HG03432 (cell line): ENCODE data around the gene CSGALNACT2.

Source experiments
- ATAC-seq: cut with Tn5 transposase; IDR thresholded peaks from one replicate; pipeline ENCODE4 v1.9.1; 2021; ENCODE audit warnings: mild to moderate bottlenecking, moderate library complexity; ENCODE audit not compliant: unreplicated experiment

Gene CSGALNACT2

GRCh38 chr10:43111921-43112607 is 26.2 kb upstream of the CSGALNACT2 start:
- ATAC-seq, result no peak

GRCh38 chr10:43112608-43112961 is 25.7 kb upstream of the CSGALNACT2 start:
- no peak for ATAC-seq

DNA sequence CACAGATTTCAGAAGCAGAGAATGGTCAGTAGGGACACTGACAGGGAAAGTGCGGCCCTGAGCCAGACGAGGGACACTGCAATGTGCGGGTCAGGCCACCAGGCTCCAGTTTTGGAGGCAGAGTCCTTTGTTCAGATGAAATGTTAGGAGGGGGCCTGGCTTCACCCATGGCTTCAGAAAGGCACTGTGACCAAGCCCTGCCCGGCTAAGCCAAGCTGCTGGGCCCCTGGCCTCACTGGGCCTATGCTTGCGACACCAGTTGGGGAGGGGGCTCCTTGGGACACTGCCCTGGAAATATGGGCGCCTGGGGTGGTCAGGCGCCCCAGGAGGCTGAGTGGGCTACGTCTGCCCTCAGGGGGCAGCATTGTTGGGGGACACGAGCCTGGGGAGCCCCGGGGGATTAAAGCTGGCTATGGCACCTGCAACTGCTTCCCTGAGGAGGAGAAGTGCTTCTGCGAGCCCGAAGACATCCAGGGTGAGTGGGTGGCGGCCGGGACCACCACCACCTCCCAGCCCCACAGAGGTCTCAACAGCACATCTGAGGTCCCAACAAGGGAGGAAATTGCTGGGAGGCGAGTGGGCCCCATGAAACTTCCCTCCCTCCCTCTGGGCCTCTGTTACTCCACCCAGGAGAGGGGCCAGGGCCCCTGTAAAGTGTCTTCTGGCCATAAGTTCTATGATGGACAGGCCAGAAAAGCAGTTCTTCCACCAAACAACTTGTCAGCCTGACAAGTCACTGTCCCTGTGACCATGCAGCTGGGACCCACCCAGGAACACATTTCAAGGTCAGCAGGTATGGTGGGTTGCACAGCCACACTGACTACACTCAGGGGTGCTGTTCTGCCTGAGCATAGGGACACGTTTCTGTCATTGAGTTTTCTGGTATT is 24.8 kb upstream of the CSGALNACT2 start:
- ATAC-seq, result no peak

- no peak for ATAC-seq
Measured at GRCh38 chr10:43114088-43114742, 24.0 kb upstream of the CSGALNACT2 start.

DNA sequence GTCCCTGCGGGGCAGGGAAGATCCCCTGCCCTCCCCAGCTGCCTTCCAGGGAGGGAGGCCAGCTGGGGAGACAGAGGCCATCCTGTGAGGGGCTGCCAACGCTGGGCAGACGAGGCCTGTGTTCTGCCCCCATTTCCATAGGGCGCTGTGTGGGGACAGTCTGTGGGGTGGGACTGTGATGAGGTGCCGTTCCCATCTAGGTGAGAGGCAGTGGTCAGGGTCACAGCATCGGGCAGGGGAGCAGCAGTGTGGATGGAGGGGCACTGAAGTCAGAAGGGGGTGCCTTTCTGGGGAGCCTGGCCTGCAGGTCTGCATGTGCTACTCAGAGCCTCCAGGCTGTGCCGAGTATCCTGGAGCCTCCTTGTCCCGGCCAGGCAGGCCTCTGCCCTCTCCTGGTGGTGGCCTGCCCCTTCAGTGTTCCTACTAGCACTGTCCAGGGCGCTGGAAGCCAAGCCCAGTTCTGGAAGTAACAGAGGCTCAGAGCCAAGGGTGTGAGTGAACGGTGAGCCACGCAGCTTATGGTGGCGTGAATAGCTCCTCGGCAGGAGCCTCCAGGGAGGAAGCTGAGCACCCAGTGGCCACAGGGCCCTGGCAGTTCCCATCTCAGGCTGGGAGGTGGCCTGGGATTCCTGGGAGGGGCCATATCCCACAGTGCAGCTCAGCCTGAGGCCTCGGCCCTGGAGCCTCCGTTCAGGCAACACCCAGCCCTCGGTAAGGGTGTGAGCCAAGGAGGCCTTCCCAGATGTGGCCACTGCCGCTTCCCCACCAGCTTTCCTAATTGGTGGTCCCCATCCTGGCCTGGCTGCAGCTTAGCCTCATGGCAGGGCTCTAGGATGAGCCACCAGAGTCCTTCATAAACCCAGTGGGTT is 23.3 kb upstream of the CSGALNACT2 start:
- no peak for ATAC-seq

GRCh38 chr10:43115881-43116595 is 22.2 kb upstream of the CSGALNACT2 start:
- ATAC-seq, result no peak

- ATAC-seq, result no peak
Measured at GRCh38 chr10:43116596-43116995, 21.6 kb upstream of the CSGALNACT2 start.

- no peak for ATAC-seq
Measured at GRCh38 chr10:43117031-43117776, 21.0 kb upstream of the CSGALNACT2 start.

- no peak for ATAC-seq
Measured at GRCh38 chr10:43117777-43118583, 20.3 kb upstream of the CSGALNACT2 start.

DNA sequence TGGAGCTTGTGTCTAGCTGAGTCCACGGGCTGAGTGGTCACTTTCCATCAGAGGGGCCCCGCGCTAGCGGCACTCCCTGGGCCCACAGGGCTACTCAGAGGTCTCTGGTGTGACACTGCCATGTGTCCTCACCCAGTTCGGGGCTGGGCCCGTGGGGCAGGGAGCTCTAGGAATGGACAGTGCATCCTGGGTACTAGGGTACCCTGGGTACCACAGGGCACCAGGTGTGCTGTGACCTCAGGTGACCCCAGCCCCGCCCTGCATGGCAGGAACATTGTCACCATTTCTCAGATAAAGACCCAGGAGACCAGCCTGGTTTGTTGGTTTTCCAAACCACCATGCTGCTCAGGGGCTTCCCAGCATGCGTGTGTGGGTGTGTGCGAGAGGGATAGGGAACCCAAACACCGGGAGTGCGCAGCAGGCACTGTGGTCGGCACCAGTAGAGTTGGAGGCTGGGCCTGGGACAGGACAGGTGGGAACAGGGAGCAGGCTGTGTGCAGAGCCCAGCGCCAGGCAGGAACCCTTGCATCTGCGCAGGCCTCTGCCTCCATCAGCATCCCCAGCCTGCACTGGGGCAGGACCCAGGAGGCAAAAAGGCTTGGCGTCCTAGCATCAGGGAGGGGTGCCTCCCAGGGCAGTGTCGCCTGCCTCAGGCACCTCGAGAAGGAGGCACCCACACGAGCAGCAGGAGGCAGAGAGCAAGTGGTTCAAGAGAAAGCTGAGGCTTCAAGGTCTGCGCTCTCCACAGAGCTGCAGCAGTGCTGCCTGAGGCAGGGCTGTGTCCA is 19.4 kb upstream of the CSGALNACT2 start:
- ATAC-seq, result no peak

GRCh38 chr10:43119416-43120115 is 18.7 kb upstream of the CSGALNACT2 start:
- no peak for ATAC-seq

DNA sequence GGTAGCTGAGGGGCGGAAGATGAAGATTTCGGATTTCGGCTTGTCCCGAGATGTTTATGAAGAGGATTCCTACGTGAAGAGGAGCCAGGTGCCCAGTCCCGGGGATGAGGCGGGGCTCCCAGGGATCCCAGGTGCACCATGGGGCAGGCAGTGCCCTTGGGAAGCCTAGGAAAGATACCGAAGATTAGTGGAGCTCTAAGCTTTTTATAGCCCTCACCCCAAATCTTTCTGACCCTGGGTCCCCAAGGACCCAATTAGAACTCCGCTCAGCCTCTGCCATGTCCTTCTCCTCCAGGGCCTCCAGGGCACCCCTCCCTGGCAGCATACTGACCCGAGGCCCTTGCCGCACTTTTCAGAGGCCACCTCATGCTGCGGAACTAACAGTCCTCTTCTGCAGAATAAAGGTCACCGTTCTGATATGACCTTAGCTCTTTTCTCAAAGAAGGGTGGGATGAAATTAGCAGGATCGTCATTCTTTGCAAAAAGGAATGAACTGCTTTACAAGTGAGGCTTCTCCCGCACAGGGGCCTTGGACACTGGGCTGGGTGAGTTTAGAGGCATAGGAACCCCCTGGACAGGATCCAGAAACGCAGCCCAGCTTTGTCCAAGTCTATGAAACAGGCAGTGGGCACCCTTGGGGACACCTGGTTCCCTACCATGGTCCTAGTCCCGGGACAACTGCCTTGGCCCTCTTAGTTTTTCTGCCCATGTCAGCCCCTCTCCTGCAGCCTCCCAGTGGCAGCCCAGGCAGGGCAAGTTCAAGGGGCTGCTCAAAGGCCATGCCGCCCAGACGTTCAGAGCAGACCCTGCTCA is 17.9 kb upstream of the CSGALNACT2 start:
- peak; percentile 16 for ATAC-seq

DNA sequence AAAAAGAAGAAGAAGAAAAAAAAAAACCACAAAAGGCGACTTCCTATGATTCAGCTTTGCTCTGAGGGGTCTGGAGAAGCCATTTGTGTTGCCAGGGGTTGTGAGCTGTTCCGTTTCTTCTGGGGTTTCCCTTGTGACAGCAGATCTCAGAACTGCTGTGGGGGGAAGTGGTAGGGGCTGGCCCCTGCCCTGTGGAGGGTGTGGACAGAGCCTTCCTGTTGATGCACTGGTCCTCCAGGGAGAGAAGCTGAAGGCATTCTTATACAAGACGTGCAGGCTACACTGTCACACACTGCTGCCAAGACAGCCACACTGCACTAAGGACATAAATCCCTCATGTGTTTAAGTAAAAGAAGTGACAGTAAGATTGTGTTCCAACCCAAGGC is 17.3 kb upstream of the CSGALNACT2 start:
- ATAC-seq, result peak; percentile 91

- ATAC-seq, result peak; percentile 18
Measured at GRCh38 chr10:43121444-43121843, 16.8 kb upstream of the CSGALNACT2 start.

GRCh38 chr10:43122096-43122495 is 16.1 kb upstream of the CSGALNACT2 start:
- ATAC-seq, result no peak

DNA sequence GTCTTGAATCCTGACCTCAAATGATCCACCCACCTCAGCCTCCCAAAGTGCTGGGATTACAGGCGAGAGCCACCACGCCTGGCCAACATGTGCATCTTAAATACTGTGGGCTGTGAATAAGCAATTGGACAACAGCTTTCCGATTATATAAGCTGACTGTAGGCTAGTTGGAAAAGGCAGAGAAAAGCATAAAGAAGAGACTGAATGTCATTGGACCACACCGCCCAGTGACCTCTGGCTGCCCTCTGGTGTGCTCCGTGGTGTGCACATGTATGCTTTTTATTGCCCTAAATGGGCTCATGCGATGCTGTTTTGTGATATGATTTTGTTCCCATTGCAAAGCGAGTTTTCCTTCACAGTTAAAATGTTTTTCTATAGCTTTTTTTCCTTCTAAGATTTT is 15.4 kb upstream of the CSGALNACT2 start:
- ATAC-seq, result no peak
